SK-N-SH (cell line): Measurements from ENCODE around the gene STIM2. TPM values are rescaled to one million over a fixed set of nuclear protein-coding genes. Genes with fewer than 3 reads are reported as not detected.

Experiments used
- CTCF ChIA-PET: fragments of 300-600, 350-600 bp; formaldehyde crosslinking; extraction: SDS; loops from one replicate; lab custom pipeline; 2021; lab: Yijun Ruan, JAX
- POLR2A ChIA-PET: fragments of 350-600 bp; sonication (Branson Sonifier 250); formaldehyde crosslinking; extraction: SDS; loops from one replicate; lab custom pipeline; 2020; ENCODE audit warnings: antibody characterized with exemption, inconsistent platforms; lab: Yijun Ruan, JAX
- DNase-seq: peaks from one replicate; pipeline ENCODE4 v3.0.0; 2012
- H2AFZ ChIP-seq: fragments of 200-600 bp; sonication (generic); 2 replicates; pipeline ENCODE4 v1.8.1; 2016; ENCODE audit warnings: antibody characterized with exemption, mild to moderate bottlenecking, low read depth
- H3F3A ChIP-seq: fragments of 200-600 bp; sonication (generic); replicated peaks from 2 replicates; pipeline ENCODE3; 2016; ENCODE audit warnings: antibody characterized with exemption, mild to moderate bottlenecking; ENCODE audit not compliant: insufficient read depth
- H3K27ac ChIP-seq, 2 experiments: fragments of 200-500 bp in 1 of 2; fragments of 200-600 bp in 1 of 2; sonication (Bioruptor generic) in 1 of 2; sonication (generic), shearing (Covaris generic) in 1 of 2; 2 replicates each; pipeline versions ENCODE4 v1.5.1 to v1.6.1; 2014 to 2016; ENCODE audit warnings: low read depth in 2 of 2, inconsistent platforms in 1 of 2, low read length in 1 of 2, mild to moderate bottlenecking in 1 of 2, mixed read lengths in 1 of 2
- H3K27me3 ChIP-seq: fragments of 200-600 bp; sonication (generic), shearing (Covaris generic); 2 replicates; pipeline ENCODE4 v1.6.1; 2016; ENCODE audit warnings: mixed run types; ENCODE audit not compliant: insufficient read depth
- H3K36me3 ChIP-seq, 2 experiments: fragments of 200-500 bp in 1 of 2; fragments of 200-600 bp in 1 of 2; sonication (Bioruptor generic) in 1 of 2; sonication (generic) in 1 of 2; replicated peaks in 1 of 2; 2 replicates each; pipeline versions ENCODE3 to v1.5.1; 2014 to 2016; ENCODE audit warnings: low read length in 1 of 2, mild to moderate bottlenecking in 1 of 2; ENCODE audit not compliant: insufficient read depth in 2 of 2, control insufficient read depth in 1 of 2
- H3K4me1 ChIP-seq, 2 experiments: fragments of 200-500 bp in 1 of 2; fragments of 200-600 bp in 1 of 2; sonication (Bioruptor generic) in 1 of 2; sonication (generic), shearing (Covaris generic) in 1 of 2; 2 replicates each; pipeline versions ENCODE4 v1.5.1 to v1.6.1; 2014 to 2016; ENCODE audit warnings: low read depth in 1 of 2, low read length in 1 of 2, mixed run types in 1 of 2; ENCODE audit not compliant: insufficient read depth in 2 of 2, control insufficient read depth in 1 of 2
- H3K4me2 ChIP-seq: fragments of 200-600 bp; sonication (generic), shearing (Covaris generic); 2 replicates; pipeline ENCODE4 v1.6.1; 2017; ENCODE audit warnings: mixed run types
- H3K4me3 ChIP-seq, 2 experiments: fragments of 200-500 bp in 1 of 2; fragments of 200-600 bp in 1 of 2; sonication (Bioruptor generic) in 1 of 2; sonication (generic), shearing (Covaris generic) in 1 of 2; 2 replicates each; pipeline versions ENCODE4 v1.5.1 to v1.8.1; 2014 to 2016; ENCODE audit warnings: low read depth in 2 of 2, inconsistent platforms in 1 of 2, low read length in 1 of 2, mild to moderate bottlenecking in 1 of 2, mixed read lengths in 1 of 2, moderate library complexity in 1 of 2
- H3K79me2 ChIP-seq: fragments of 200-600 bp; sonication (generic); 2 replicates; pipeline ENCODE4 v1.8.1; 2017; ENCODE audit warnings: mild to moderate bottlenecking; ENCODE audit not compliant: insufficient read depth
- H3K9ac ChIP-seq: fragments of 200-600 bp; sonication (generic); 2 replicates; pipeline ENCODE4 v1.6.1; 2017; ENCODE audit warnings: mixed run types
- H3K9me2 ChIP-seq: fragments of 200-600 bp; sonication (generic); 2 replicates; pipeline ENCODE4 v1.6.1; 2017; ENCODE audit warnings: mixed run types
- H3K9me3 ChIP-seq: fragments of 200-600 bp; sonication (generic); 2 replicates; pipeline ENCODE4 v1.6.1; 2017; ENCODE audit warnings: mixed run types, mild to moderate bottlenecking, moderate library complexity
- H4K20me1 ChIP-seq: fragments of 200-600 bp; sonication (generic); 2 replicates; pipeline ENCODE4 v1.6.1; 2017; ENCODE audit warnings: mild to moderate bottlenecking, mixed run types; ENCODE audit not compliant: insufficient read depth
- EP300 ChIP-seq, 2 experiments: IDR thresholded peaks; 2 replicates each; pipeline versions ENCODE4 v1.4.0 to v1.6.1; 2012; ENCODE audit warnings: borderline replicate concordance in 1 of 2, low read depth in 1 of 2, low read length in 1 of 2
- FOXJ3 ChIP-seq: sonication (generic); formaldehyde crosslinking; IDR thresholded peaks from 2 replicates; pipeline ENCODE4 v1.5.1; 2020; ENCODE audit warnings: mild to moderate bottlenecking, missing genetic modification reagents
- FOXM1 ChIP-seq: IDR thresholded peaks from 2 replicates; pipeline ENCODE4 v1.4.0; 2012; ENCODE audit warnings: low read depth, mild to moderate bottlenecking
- GABPA ChIP-seq: IDR thresholded peaks from 2 replicates; pipeline ENCODE4 v1.4.0; 2012; ENCODE audit warnings: low read depth, mild to moderate bottlenecking
- IRF3 ChIP-seq: fragments of 150-350 bp; IDR thresholded peaks from 2 replicates; pipeline ENCODE4 v1.6.1; 2016; ENCODE audit warnings: mild to moderate bottlenecking, low read depth, low read length
- NFIC ChIP-seq: IDR thresholded peaks from 2 replicates; pipeline ENCODE4 v1.4.0; 2012; ENCODE audit warnings: borderline replicate concordance
- POLR2AphosphoS5 ChIP-seq: IDR thresholded peaks from 2 replicates; pipeline ENCODE4 v1.6.1; 2012; ENCODE audit warnings: low read depth, low read length
- RCOR1 ChIP-seq: fragments of 150-350 bp; IDR thresholded peaks from 2 replicates; pipeline ENCODE4 v1.6.1; 2017; ENCODE audit warnings: antibody characterized with exemption, low read length
- RFX5 ChIP-seq: IDR thresholded peaks from 2 replicates; pipeline ENCODE4 v1.6.1; 2012; ENCODE audit warnings: mild to moderate bottlenecking, improper control_type of control experiment, low read length
- RXRA ChIP-seq: IDR thresholded peaks from 2 replicates; pipeline ENCODE4 v1.4.0; 2012; ENCODE audit warnings: low read depth, mild to moderate bottlenecking, borderline replicate concordance
- TAF1 ChIP-seq: IDR thresholded peaks from 2 replicates; pipeline ENCODE4 v1.6.1; 2012; ENCODE audit warnings: low read depth, mild to moderate bottlenecking, low read length, moderate library complexity, borderline replicate concordance
- WGBS: methylation state at CpG from one replicate; pipeline ENCODE4 v1.1.6; 2017; ENCODE audit warnings: low lambda C conversion rate; 5-methylcytosine and 5-hydroxymethylcytosine counted together
- polyA plus RNA-seq, 3 experiments: library from polyadenylated mRNA; depleted of rRNA; stranded (reverse); fragments of >200 nt; gene quantifications; 2 replicates each; pipeline ENCODE4 v1.2.3, GENCODE V29; 2012
- TF ChIP-seq, protein P1 (sequence below): IDR thresholded peaks from 2 replicates; pipeline ENCODE4 v1.6.1; 2012; ENCODE audit warnings: mild to moderate bottlenecking, low read depth, low read length, moderate library complexity

The STIM2 gene
- polyA plus RNA-seq, 1 of the 3 experiments (the other 2 are of a cell fraction) = 14.7 TPM

DNA sequence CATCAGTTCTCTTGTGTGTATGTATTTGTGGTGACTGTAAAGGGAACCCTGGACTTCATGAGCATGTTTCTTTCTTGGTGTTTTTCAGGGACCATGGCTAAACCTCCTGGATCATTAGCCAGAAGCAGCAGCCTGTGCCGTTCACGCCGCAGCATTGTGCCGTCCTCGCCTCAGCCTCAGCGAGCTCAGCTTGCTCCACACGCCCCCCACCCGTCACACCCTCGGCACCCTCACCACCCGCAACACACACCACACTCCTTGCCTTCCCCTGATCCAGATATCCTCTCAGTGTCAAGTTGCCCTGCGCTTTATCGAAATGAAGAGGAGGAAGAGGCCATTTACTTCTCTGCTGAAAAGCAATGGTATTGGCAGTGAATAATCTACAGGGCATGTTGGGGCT, 157.0 kb downstream of the STIM2 start:
- POLR2A ChIA-PET = no interaction called here

GRCh38 chr4:27018076-27018475, 157.4 kb downstream of the STIM2 start:
- DNase-seq = no peak
- H4K20me1 ChIP-seq = no peaks in the 10 kb centered on the region
- ChIA-PET CTCF (interaction anchor here (1.0 kb wide), 1 partner anchor 30 kb away, joined by 4 read pairs; no protein-coding TSS in a partner anchor), POLR2A (no interaction called here)
- no peaks in the 10 kb centered on the region for H3K9me2 ChIP-seq
- no peaks in the 10 kb centered on the region for H3F3A ChIP-seq
- peaks cover 0 to 2% of the 10 kb centered on the region in 2 experiments; a peak in 1 of 4 replicates for H3K4me1 ChIP-seq
- H3K9ac ChIP-seq = no peak overlapping the region
- no peak for TF ChIP-seq RCOR1
- no peak for TF ChIP-seq FOXJ3
- no peak for TF ChIP-seq TAF1
- TF ChIP-seq, protein P1, sequence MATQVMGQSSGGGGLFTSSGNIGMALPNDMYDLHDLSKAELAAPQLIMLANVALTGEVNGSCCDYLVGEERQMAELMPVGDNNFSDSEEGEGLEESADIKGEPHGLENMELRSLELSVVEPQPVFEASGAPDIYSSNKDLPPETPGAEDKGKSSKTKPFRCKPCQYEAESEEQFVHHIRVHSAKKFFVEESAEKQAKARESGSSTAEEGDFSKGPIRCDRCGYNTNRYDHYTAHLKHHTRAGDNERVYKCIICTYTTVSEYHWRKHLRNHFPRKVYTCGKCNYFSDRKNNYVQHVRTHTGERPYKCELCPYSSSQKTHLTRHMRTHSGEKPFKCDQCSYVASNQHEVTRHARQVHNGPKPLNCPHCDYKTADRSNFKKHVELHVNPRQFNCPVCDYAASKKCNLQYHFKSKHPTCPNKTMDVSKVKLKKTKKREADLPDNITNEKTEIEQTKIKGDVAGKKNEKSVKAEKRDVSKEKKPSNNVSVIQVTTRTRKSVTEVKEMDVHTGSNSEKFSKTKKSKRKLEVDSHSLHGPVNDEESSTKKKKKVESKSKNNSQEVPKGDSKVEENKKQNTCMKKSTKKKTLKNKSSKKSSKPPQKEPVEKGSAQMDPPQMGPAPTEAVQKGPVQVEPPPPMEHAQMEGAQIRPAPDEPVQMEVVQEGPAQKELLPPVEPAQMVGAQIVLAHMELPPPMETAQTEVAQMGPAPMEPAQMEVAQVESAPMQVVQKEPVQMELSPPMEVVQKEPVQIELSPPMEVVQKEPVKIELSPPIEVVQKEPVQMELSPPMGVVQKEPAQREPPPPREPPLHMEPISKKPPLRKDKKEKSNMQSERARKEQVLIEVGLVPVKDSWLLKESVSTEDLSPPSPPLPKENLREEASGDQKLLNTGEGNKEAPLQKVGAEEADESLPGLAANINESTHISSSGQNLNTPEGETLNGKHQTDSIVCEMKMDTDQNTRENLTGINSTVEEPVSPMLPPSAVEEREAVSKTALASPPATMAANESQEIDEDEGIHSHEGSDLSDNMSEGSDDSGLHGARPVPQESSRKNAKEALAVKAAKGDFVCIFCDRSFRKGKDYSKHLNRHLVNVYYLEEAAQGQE = no peak
- no peak for TF ChIP-seq POLR2AphosphoS5
- TF ChIP-seq EP300 (IDR thresholded peaks at IDR 0.05; ENCODE audit: borderline replicate concordance in 1 of 2, low read depth in 1 of 2, low read length in 1 of 2) = no peak
- TF ChIP-seq RXRA = no peak
- no peak for TF ChIP-seq NFIC
- TF ChIP-seq FOXM1 = no peak
- no peak for TF ChIP-seq GABPA
- no peaks in the 10 kb centered on the region for H3K79me2 ChIP-seq
- H3K27me3 ChIP-seq = no peaks in the 10 kb centered on the region
- WGBS = 91% methylated on average over 5 of the region's 5 CpGs
- peaks cover 16 to 23% of the 10 kb centered on the region in 2 experiments for H3K36me3 ChIP-seq
- no peak overlapping the region for H3K27ac ChIP-seq
- no peak overlapping the region for H3K4me3 ChIP-seq
- no peak overlapping the region for H2AFZ ChIP-seq
- H3K9me3 ChIP-seq = no peaks in the 10 kb centered on the region
- no peak overlapping the region for H3K4me2 ChIP-seq

More for the DNA sequence above, 157.0 kb downstream of the STIM2 start:
- Histone ChIP-seq H3K79me2 (no peaks in the 10 kb centered on the region), H3K27ac (no peak overlapping the region), H3K9me2 (no peaks in the 10 kb centered on the region), H2AFZ (no peak overlapping the region), H3K4me3 (no peak overlapping the region), H3K9ac (no peak overlapping the region), H3K4me2 (no peak overlapping the region), H4K20me1 (no peaks in the 10 kb centered on the region), H3F3A (no peaks in the 10 kb centered on the region), H3K27me3 (no peaks in the 10 kb centered on the region), H3K36me3 (peaks cover 13 to 23% of the 10 kb centered on the region in 2 experiments), H3K4me1 (peaks cover 0 to 2% of the 10 kb centered on the region in 2 experiments; a peak in 1 of 4 replicates), H3K9me3 (no peaks in the 10 kb centered on the region)
- DNase-seq = no peak
- CTCF ChIA-PET = interaction anchor here (1.0 kb wide), 1 partner anchor 30 kb away, joined by 4 read pairs; no protein-coding TSS in a partner anchor
- TF ChIP-seq RFX5 = no peak
- no peak for TF ChIP-seq EP300 (IDR thresholded peaks at IDR 0.05; ENCODE audit: borderline replicate concordance in 1 of 2, low read depth in 1 of 2, low read length in 1 of 2)
- no peak for TF ChIP-seq NFIC
- TF ChIP-seq IRF3 = no peak
- TF ChIP-seq GABPA = no peak
- WGBS = 91% methylated on average over 12 of the region's 12 CpGs
